Muscle layer of duodenum (tissue), 2 donors: ENCODE data around the gene DERA.
"Not testable (repeated sequence)": the region's sequence is repeated elsewhere in the genome, so short reads cannot be mapped to it uniquely, and the experiment has no call there.

Experiments
- H3K27ac ChIP-seq: one replicate; pipeline ENCODE4 v1.7.0; 2013; ENCODE audit warnings: mild to moderate bottlenecking, low read length
- H3K27me3 ChIP-seq: one replicate; pipeline ENCODE4 v1.7.0; 2013; ENCODE audit warnings: low read depth, mild to moderate bottlenecking, control low read depth, low read length
- H3K36me3 ChIP-seq, 2 donors: one replicate each; pipeline ENCODE4 v1.7.0; 2013; ENCODE audit warnings: low read length in 2 of 2, control low read depth in 1 of 2, mild to moderate bottlenecking in 1 of 2; ENCODE audit not compliant: insufficient read depth in 2 of 2, control insufficient read depth in 1 of 2
- H3K4me1 ChIP-seq, 2 donors: one replicate each; pipeline ENCODE4 v1.7.0; 2013; ENCODE audit warnings: low read length in 2 of 2, mild to moderate bottlenecking in 2 of 2, control low read depth in 1 of 2, moderate library complexity in 1 of 2; ENCODE audit not compliant: insufficient read depth in 2 of 2, control insufficient read depth in 1 of 2
- H3K4me3 ChIP-seq, 2 donors: one replicate each; pipeline ENCODE4 v1.7.0; 2013; ENCODE audit warnings: low read length in 2 of 2, low read depth in 1 of 2, mild to moderate bottlenecking in 1 of 2
- H3K9me3 ChIP-seq, 2 donors: one replicate each; pipeline ENCODE4 v1.7.0; 2013; ENCODE audit warnings: low read length in 2 of 2, control low read depth in 1 of 2, mild to moderate bottlenecking in 1 of 2; ENCODE audit not compliant: control insufficient read depth in 1 of 2
- donor health status: healthy.

DERA gene

GRCh38 chr12:16037533-16037932 is 126.4 kb downstream of the DERA start:
- no peak overlapping the region for H3K27ac ChIP-seq
- peaks cover 4 to 5% of the 10 kb centered on the region in 2 donors for H3K9me3 ChIP-seq
- peaks cover 15 to 27% of the 10 kb centered on the region in 2 donors for H3K36me3 ChIP-seq
- no peaks in the 10 kb centered on the region for H3K4me1 ChIP-seq
- no peak overlapping the region for H3K4me3 ChIP-seq
- no peaks in the 10 kb centered on the region for H3K27me3 ChIP-seq

GRCh38 chr12:16043480-16043879 is 132.3 kb downstream of the DERA start:
- no peak overlapping the region for H3K27ac ChIP-seq
- no peak overlapping the region for H3K4me3 ChIP-seq
- peaks cover 6 to 10% of the 10 kb centered on the region in 2 donors for H3K36me3 ChIP-seq
- no peaks in the 10 kb centered on the region for H3K27me3 ChIP-seq
- no peaks in the 10 kb centered on the region for H3K4me1 ChIP-seq
- peaks cover 10 to 13% of the 10 kb centered on the region in 2 donors for H3K9me3 ChIP-seq

GRCh38 chr12:16046266-16046665 is 135.1 kb downstream of the DERA start:
- H3K36me3 ChIP-seq, result peaks cover 0 to 5% of the 10 kb centered on the region in 2 donors
- H3K4me1 ChIP-seq, result no peaks in the 10 kb centered on the region
- H3K27me3 ChIP-seq, result no peaks in the 10 kb centered on the region
- no peak overlapping the region for H3K4me3 ChIP-seq
- H3K27ac ChIP-seq, result no peak overlapping the region
- H3K9me3 ChIP-seq, result peaks cover 10 to 13% of the 10 kb centered on the region in 2 donors

- Histone ChIP-seq H3K4me3 (no peak overlapping the region), H3K27ac (no peak overlapping the region), H3K36me3 (peaks cover 0 to 5% of the 10 kb centered on the region in 2 donors), H3K4me1 (no peaks in the 10 kb centered on the region), H3K9me3 (peaks cover 5 to 12% of the 10 kb centered on the region in 2 donors), H3K27me3 (no peaks in the 10 kb centered on the region)
These were observed 137.4 kb downstream of the DERA start for GRCh38 chr12:16048511-16048910.

GRCh38 chr12:16056910-16057309 is 145.8 kb downstream of the DERA start:
- no peak overlapping the region for H3K4me3 ChIP-seq
- no peaks in the 10 kb centered on the region for H3K27me3 ChIP-seq
- no peak overlapping the region for H3K27ac ChIP-seq
- H3K9me3 ChIP-seq, result peaks cover 0 to 14% of the 10 kb centered on the region in 2 donors
- H3K36me3 ChIP-seq, result no peaks in the 10 kb centered on the region
- no peaks in the 10 kb centered on the region for H3K4me1 ChIP-seq

GRCh38 chr12:16057351-16057751 is 146.2 kb downstream of the DERA start:
- not testable (repeated sequence) for H3K36me3 ChIP-seq, H3K4me1 ChIP-seq, H3K27me3 ChIP-seq, H3K27ac ChIP-seq, H3K4me3 ChIP-seq
- peaks cover 0 to 14% of the 10 kb centered on the region in 2 donors for H3K9me3 ChIP-seq

GRCh38 chr12:16062611-16063010 is 151.5 kb downstream of the DERA start:
- Histone ChIP-seq H3K27me3 (no peaks in the 10 kb centered on the region), H3K36me3 (no peaks in the 10 kb centered on the region), H3K27ac (no peak overlapping the region), H3K4me3 (no peak overlapping the region), H3K4me1 (no peaks in the 10 kb centered on the region), H3K9me3 (no peaks in the 10 kb centered on the region)

- Histone ChIP-seq H3K4me1 (no peaks in the 10 kb centered on the region), H3K9me3 (no peaks in the 10 kb centered on the region), H3K27me3 (no peaks in the 10 kb centered on the region), H3K4me3 (no peak overlapping the region), H3K36me3 (no peaks in the 10 kb centered on the region), H3K27ac (no peak overlapping the region)
These were observed 152.6 kb downstream of the DERA start for GRCh38 chr12:16063726-16064125.

- Histone ChIP-seq H3K4me3 (no peak overlapping the region), H3K36me3 (no peaks in the 10 kb centered on the region), H3K9me3 (no peaks in the 10 kb centered on the region), H3K27ac (no peak overlapping the region), H3K4me1 (no peaks in the 10 kb centered on the region), H3K27me3 (no peaks in the 10 kb centered on the region)
These were observed 159.0 kb downstream of the DERA start for GRCh38 chr12:16070113-16070512.

- Histone ChIP-seq H3K36me3 (no peaks in the 10 kb centered on the region), H3K9me3 (no peaks in the 10 kb centered on the region), H3K27ac (no peak overlapping the region), H3K4me1 (no peaks in the 10 kb centered on the region), H3K4me3 (no peak overlapping the region), H3K27me3 (no peaks in the 10 kb centered on the region)
These were observed 161.5 kb downstream of the DERA start for GRCh38 chr12:16072678-16073077.

GRCh38 chr12:16074894-16075293 is 163.8 kb downstream of the DERA start:
- H3K27ac ChIP-seq, result no peak overlapping the region
- H3K4me3 ChIP-seq, result no peak overlapping the region
- no peaks in the 10 kb centered on the region for H3K9me3 ChIP-seq
- H3K27me3 ChIP-seq, result no peaks in the 10 kb centered on the region
- H3K36me3 ChIP-seq, result no peaks in the 10 kb centered on the region
- H3K4me1 ChIP-seq, result no peaks in the 10 kb centered on the region

GRCh38 chr12:16075887-16076286 is 164.8 kb downstream of the DERA start:
- no peaks in the 10 kb centered on the region for H3K36me3 ChIP-seq
- H3K9me3 ChIP-seq, result no peaks in the 10 kb centered on the region
- H3K27ac ChIP-seq, result no peak overlapping the region
- no peaks in the 10 kb centered on the region for H3K4me1 ChIP-seq
- H3K27me3 ChIP-seq, result no peaks in the 10 kb centered on the region
- no peak overlapping the region for H3K4me3 ChIP-seq
